ENCODE measurements around the gene GABRB3.

Gene GABRB3

DNA sequence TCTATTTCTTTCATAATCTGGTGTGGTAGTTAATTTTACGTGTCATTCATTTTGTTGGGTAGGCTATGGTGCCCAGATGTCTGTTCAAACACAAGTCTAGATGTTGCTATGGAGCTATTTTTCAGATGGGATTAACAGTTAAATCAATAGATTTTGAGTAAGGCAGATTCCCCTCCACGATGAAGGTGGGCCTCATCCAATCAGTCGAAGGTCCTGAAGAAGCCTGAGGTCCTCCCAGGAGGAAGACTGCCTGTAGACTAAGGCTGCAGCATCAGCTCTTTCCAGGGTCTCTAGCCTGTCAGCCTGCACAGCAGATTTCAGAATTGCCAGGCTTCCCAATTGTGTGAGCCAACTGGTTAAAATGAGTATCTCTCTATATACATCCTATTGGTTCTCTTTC is 92.9 kb downstream of the GABRB3 start:
- TF ChIP-seq, protein P1, sequence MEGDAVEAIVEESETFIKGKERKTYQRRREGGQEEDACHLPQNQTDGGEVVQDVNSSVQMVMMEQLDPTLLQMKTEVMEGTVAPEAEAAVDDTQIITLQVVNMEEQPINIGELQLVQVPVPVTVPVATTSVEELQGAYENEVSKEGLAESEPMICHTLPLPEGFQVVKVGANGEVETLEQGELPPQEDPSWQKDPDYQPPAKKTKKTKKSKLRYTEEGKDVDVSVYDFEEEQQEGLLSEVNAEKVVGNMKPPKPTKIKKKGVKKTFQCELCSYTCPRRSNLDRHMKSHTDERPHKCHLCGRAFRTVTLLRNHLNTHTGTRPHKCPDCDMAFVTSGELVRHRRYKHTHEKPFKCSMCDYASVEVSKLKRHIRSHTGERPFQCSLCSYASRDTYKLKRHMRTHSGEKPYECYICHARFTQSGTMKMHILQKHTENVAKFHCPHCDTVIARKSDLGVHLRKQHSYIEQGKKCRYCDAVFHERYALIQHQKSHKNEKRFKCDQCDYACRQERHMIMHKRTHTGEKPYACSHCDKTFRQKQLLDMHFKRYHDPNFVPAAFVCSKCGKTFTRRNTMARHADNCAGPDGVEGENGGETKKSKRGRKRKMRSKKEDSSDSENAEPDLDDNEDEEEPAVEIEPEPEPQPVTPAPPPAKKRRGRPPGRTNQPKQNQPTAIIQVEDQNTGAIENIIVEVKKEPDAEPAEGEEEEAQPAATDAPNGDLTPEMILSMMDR (IDR thresholded peaks at IDR 0.05; ENCODE audit: extremely low read depth, missing control alignments), result no peak
- DNase-seq (ENCODE audit: low spot score), result no peak

DNA sequence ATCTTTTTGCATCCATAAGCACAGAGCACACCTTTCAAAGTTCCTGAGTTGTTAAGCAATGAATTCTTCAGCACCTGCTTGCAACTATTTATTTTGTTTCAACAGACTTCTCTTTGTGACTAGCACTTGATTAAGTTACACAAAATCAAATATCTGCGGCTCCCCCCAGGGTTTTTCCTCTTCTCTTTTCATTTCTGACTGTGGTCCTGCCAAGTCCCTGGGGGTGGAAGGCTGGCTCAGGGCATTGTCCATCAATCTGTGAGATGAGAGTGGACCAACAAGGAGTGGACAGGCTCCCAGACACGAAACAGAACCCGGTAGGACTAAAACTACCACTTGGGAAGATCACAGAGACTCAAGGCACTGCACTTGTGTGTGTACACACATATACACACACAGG is 96.8 kb downstream of the GABRB3 start:
- DNase-seq (ENCODE audit: low spot score), result no peak
- TF ChIP-seq, protein P1 (IDR thresholded peaks at IDR 0.05; ENCODE audit: extremely low read depth, missing control alignments), result no peak

- TF ChIP-seq, protein P1 (IDR thresholded peaks at IDR 0.05; ENCODE audit: extremely low read depth, missing control alignments), result no peak
- DNase-seq (ENCODE audit: low spot score), result no peak
Measured at GRCh38 chr15:26674467-26674866, 98.4 kb downstream of the GABRB3 start.

DNA sequence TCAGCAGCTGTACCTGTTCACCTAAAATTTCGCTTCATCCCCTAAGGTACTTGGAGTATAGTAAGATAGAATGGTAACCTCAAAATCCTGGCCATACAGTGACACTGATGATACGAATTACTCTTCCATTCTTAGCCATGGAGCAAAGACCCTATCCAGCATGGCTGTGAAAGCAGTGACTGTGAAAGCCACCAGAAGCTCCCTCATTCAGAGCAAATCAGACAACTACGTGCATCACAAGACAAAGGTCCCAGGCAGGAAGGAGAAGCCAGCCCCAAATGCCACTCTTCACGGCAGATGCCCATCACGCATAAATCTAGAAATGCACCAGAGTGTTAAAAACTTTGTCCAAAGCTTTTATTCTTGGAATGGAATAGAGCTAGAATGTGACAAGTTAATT is 99.4 kb downstream of the GABRB3 start:
- TF ChIP-seq, protein P1 (IDR thresholded peaks at IDR 0.05; ENCODE audit: extremely low read depth, missing control alignments), result no peak
- DNase-seq (ENCODE audit: low spot score), result no peak

- DNase-seq (ENCODE audit: low spot score), result no peak
- TF ChIP-seq, protein P1 (IDR thresholded peaks at IDR 0.05; ENCODE audit: extremely low read depth, missing control alignments), result no peak
Measured at GRCh38 chr15:26670116-26670515, 102.8 kb downstream of the GABRB3 start.

DNA sequence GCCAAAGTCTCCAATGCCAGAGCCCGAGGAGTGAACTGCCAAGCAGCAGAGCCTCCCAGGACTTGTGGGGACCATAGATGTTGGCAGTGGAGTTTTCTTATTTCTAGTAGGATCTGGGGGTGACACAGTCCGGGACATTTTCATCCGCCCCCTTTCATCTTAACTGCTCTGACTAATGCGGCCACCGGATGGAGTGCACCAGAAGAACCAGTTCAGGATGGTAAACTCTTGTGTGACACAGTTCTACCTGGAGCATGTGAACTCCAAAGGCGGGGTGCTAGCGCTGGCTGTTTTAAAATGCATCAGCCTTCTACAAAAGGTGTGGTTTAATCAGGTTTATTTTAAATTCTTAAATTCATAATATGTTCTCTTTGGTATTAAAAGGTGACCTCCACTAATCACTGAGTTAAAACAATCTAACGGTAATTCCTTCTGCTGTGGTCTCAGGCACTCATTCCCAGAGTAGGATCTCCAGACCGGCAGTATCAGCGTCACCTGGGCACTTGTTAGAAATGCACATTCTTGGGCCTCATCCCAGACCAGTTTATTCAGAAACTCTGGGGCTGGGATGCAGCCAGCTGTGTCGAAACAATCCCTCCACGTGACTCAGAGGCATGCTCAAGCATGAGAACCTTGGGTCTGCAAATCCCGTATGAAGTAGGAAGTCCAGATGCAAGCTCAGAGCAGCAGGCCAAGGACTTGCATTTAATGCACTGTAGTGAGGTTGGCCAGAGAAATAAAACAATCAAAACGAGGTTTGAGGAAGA is 105.5 kb downstream of the GABRB3 start:
- TF ChIP-seq, protein P1 (IDR thresholded peaks at IDR 0.05; ENCODE audit: extremely low read depth, missing control alignments), result no peak
- DNase-seq (ENCODE audit: low spot score), result no peak

DNA sequence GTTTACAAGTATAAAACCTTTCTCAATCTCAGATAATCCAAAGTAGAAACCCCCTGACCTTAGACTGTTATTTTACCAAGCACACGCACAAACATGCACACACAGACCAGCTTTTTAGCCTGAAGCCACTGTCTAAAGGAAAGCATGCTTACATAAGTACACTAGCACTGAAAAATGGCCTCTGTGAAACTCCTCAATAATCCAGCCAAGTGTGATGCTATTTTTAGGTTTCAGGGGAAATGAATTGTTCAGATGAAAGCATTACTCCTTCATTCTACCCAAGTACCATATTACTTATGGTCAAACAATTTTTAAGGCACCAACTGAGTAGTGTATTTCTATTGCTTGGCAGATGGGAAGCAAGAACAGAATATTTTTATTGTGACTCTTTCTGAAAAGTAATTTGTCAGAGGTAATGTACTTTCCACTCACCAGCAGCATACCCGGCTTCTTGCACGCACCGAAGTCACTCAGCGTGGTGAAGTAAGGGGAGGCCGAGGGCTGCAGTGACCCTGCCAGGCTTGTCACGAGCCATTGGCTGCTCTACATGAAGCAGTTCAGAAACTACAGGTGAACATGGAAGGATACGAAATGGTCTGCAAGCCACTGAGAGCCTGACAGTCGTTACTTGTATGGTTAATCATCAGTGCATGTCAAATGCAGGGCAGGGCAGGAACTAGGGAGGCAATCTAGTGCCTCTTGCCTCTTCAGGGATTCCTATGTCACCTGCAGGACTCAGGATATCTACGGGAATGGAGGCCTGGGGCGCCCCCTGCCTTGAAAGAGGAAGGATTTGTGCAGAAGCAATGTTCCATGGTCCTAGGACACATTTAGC is 106.7 kb downstream of the GABRB3 start:
- no peak for DNase-seq (ENCODE audit: low spot score)
- TF ChIP-seq, protein P1 (IDR thresholded peaks at IDR 0.05; ENCODE audit: extremely low read depth, missing control alignments), result no peak
